ENCODE results near the gene MAPK4.

DNA sequence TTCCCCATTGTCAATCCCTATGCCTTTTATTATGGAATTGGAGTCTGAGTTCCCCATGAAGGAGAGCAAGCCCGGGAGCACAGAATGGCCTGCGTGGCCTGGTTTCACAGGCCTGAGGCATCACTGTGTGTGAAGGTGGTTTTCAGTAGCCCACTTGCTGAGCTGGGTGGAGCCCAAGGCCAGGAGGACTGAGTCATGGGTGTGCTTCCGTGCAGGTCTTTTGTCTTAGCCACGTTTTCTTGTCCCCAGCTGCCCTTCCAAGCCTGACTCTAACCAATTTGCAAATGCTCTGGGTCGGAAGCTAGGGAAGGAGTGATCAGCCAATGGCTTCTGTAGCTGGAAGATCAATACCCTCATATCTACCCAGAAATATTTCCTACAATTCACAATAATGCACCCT lies 119.2 kb downstream of the MAPK4 start:
- TF ChIP-seq CTCF (conservative IDR thresholded peaks at IDR 0.05; ENCODE audit: low read depth, low read length) (no peak), FOS (IDR thresholded peaks at IDR 0.05; ENCODE audit: low read depth, low read length) (no peak), POLR2A (IDR thresholded peaks at IDR 0.05; ENCODE audit: low read depth, low read length) (no peak), CEBPB (IDR thresholded peaks at IDR 0.05; ENCODE audit: low read depth, low read length) (no peak), RAD21 (IDR thresholded peaks at IDR 0.05; ENCODE audit: low read length) (no peak), MXI1 (IDR thresholded peaks at IDR 0.05; ENCODE audit: borderline replicate concordance, low read depth, low read length) (no peak), SMC3 (IDR thresholded peaks at IDR 0.05; ENCODE audit: low read depth, low read length) (no peak), MAZ (IDR thresholded peaks at IDR 0.05; ENCODE audit: borderline replicate concordance, low read depth, low read length) (no peak), RFX5 (IDR thresholded peaks at IDR 0.05; ENCODE audit: low read depth, low read length) (no peak), CHD1 (IDR thresholded peaks at IDR 0.05; ENCODE audit: low read depth, low read length) (no peak), MAFK (IDR thresholded peaks at IDR 0.05; ENCODE audit: low read depth, low read length) (no peak), RCOR1 (IDR thresholded peaks at IDR 0.05; ENCODE audit: insufficient replicate concordance, low read length) (no peak)
- TF ChIP-seq, protein P1, sequence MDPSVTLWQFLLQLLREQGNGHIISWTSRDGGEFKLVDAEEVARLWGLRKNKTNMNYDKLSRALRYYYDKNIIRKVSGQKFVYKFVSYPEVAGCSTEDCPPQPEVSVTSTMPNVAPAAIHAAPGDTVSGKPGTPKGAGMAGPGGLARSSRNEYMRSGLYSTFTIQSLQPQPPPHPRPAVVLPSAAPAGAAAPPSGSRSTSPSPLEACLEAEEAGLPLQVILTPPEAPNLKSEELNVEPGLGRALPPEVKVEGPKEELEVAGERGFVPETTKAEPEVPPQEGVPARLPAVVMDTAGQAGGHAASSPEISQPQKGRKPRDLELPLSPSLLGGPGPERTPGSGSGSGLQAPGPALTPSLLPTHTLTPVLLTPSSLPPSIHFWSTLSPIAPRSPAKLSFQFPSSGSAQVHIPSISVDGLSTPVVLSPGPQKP (IDR thresholded peaks at IDR 0.05; ENCODE audit: borderline replicate concordance, low read depth, low read length) = no peak
- TF ChIP-seq, protein P2, sequence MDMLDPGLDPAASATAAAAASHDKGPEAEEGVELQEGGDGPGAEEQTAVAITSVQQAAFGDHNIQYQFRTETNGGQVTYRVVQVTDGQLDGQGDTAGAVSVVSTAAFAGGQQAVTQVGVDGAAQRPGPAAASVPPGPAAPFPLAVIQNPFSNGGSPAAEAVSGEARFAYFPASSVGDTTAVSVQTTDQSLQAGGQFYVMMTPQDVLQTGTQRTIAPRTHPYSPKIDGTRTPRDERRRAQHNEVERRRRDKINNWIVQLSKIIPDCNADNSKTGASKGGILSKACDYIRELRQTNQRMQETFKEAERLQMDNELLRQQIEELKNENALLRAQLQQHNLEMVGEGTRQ (IDR thresholded peaks at IDR 0.05; ENCODE audit: low read depth, low read length) = no peak
